D721Med (cell line): Measurements from ENCODE around the gene CFTR.
A peak's percentile ranks its signal among the peaks of the same experiment; 100 is the strongest.
"Not testable (repeated sequence)": the region's sequence is repeated elsewhere in the genome, so short reads cannot be mapped to it uniquely, and the experiment has no call there.

Experiments
- DNase-seq: peaks from one replicate; pipeline ENCODE4 v3.0.0; 2011; ENCODE audit warnings: low spot score; ENCODE audit not compliant: insufficient read length
- FAIRE-seq: peaks from 2 replicates; lab custom pipeline; 2011; peaks lifted over from hg19 to GRCh38; lab: Jason Lieb, UNC
- CTCF ChIP-seq: IDR thresholded peaks from 2 replicates; pipeline ENCODE4 v1.5.1; 2012; ENCODE audit warnings: mild to moderate bottlenecking, control low read depth; ENCODE audit not compliant: insufficient read depth; ENCODE audit errors: missing control alignments

Gene CFTR

GRCh38 chr7:117704063-117704462 is 224.2 kb downstream of the CFTR start:
- no peak for TF ChIP-seq CTCF
- FAIRE-seq: no peak
- DNase-seq: no peak

- no peak for TF ChIP-seq CTCF
- DNase-seq (no peak), FAIRE-seq (no peak)
These were observed 225.8 kb downstream of the CFTR start for GRCh38 chr7:117705630-117706029.

GRCh38 chr7:117706210-117706609 is 226.4 kb downstream of the CFTR start:
- DNase-seq: no peak
- no peak for TF ChIP-seq CTCF

GRCh38 chr7:117707080-117707479 is 227.3 kb downstream of the CFTR start:
- DNase-seq: no peak
- no peak for FAIRE-seq
- TF ChIP-seq CTCF: no peak

More at GRCh38 chr7:117706210-117706609, 226.4 kb downstream of the CFTR start:
- FAIRE-seq: no peak

GRCh38 chr7:117708173-117708572 is 228.3 kb downstream of the CFTR start:
- FAIRE-seq, DNase-seq: not testable (repeated sequence)

GRCh38 chr7:117711556-117711955 is 231.7 kb downstream of the CFTR start:
- no peak for FAIRE-seq
- no peak for TF ChIP-seq CTCF
- no peak for DNase-seq

GRCh38 chr7:117715784-117716445 is 236.1 kb downstream of the CFTR start:
- DNase-seq: no peak
- TF ChIP-seq CTCF: peak; percentile 66
- FAIRE-seq: no peak
